Neural cell (in vitro differentiated cells): ENCODE measurements around the gene JAG2.

ENCODE experiments used
- EP300 ChIP-seq: fragments of 450-650 bp; conservative IDR thresholded peaks from 2 replicates; pipeline ENCODE4 v1.6.1; 2014; ENCODE audit warnings: antibody characterized with exemption, mild to moderate bottlenecking, moderate library complexity; ENCODE audit not compliant: poor library complexity, severe bottlenecking
- EZH2 ChIP-seq: fragments of 200-600, 300-800 bp; shearing (Covaris generic), sonication (generic); IDR thresholded peaks from 2 replicates; pipeline ENCODE4 v1.6.1; 2014; ENCODE audit warnings: antibody characterized with exemption, low read length, borderline replicate concordance, mild to moderate bottlenecking; ENCODE audit not compliant: insufficient read depth, poor library complexity, severe bottlenecking
- MXI1 ChIP-seq: fragments of 450-650 bp; conservative IDR thresholded peaks from 2 replicates; pipeline ENCODE4 v1.6.1; 2014; ENCODE audit warnings: antibody characterized with exemption, mild to moderate bottlenecking; ENCODE audit not compliant: poor library complexity, severe bottlenecking
- POLR2AphosphoS5 ChIP-seq: IDR thresholded peaks from 2 replicates; pipeline ENCODE4 v1.6.1; 2012
- SMC3 ChIP-seq: fragments of 450-650 bp; conservative IDR thresholded peaks from 2 replicates; pipeline ENCODE4 v1.6.1; 2014; ENCODE audit warnings: antibody characterized with exemption, mild to moderate bottlenecking, moderate library complexity; ENCODE audit not compliant: poor library complexity
- TAF1 ChIP-seq: IDR thresholded peaks from 2 replicates; pipeline ENCODE4 v1.6.1; 2012; ENCODE audit warnings: low read depth
- TF ChIP-seq, protein P1 (sequence below): fragments of 450-650 bp; IDR thresholded peaks from 2 replicates; pipeline ENCODE4 v1.5.1; 2014; ENCODE audit warnings: antibody characterized with exemption, mild to moderate bottlenecking, moderate library complexity; ENCODE audit not compliant: poor library complexity, severe bottlenecking

DNA sequence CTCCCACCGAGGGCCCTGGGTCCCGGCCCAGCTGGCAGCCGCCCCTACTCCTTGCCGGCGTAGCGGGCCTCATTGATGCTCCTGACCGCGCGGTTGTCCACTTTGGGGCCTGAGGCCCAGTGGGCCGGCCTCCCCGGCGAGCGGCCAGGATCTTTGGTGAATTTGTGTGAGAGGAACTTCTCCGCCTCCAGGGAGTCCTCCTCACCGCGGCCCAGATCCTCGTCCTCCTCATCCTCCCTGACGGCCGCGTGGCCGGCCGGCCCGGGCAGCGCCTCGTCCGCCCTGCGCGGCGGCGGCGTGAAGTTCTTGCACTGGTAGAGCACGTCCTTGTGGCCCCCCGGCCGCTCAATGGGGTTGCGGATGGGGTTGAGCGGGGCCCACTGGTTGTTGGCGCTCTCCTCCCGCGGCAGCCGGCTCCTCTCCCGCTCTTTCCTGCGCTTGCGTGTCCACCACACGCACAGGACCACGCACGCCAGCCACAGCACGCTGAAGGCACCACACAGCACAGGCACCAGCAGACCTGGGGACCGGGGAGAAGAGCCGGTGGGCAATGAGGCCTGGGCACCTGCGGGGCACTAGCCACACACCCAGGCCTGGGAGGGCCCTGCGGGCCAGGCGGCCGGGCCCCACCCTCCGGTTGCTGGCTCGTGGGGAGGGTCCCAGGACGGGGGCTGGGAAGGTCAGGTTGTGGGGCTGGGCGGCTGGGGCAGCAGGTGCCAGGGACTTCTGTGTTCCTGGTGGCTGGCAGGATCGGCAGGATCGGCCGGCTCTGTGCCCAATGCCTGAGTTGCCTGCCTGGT lies 25.7 kb downstream of the JAG2 start:
- TF ChIP-seq, protein P1, sequence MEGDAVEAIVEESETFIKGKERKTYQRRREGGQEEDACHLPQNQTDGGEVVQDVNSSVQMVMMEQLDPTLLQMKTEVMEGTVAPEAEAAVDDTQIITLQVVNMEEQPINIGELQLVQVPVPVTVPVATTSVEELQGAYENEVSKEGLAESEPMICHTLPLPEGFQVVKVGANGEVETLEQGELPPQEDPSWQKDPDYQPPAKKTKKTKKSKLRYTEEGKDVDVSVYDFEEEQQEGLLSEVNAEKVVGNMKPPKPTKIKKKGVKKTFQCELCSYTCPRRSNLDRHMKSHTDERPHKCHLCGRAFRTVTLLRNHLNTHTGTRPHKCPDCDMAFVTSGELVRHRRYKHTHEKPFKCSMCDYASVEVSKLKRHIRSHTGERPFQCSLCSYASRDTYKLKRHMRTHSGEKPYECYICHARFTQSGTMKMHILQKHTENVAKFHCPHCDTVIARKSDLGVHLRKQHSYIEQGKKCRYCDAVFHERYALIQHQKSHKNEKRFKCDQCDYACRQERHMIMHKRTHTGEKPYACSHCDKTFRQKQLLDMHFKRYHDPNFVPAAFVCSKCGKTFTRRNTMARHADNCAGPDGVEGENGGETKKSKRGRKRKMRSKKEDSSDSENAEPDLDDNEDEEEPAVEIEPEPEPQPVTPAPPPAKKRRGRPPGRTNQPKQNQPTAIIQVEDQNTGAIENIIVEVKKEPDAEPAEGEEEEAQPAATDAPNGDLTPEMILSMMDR = no peak
- no peak for TF ChIP-seq TAF1
- TF ChIP-seq EZH2 = no peak
- no peak for TF ChIP-seq MXI1
- no peak for TF ChIP-seq SMC3
- TF ChIP-seq POLR2AphosphoS5 = no peak
- TF ChIP-seq EP300 = no peak
